Psoas muscle (tissue), 8 donors: ENCODE measurements around the gene ELN. TPM values are rescaled to one million over a fixed set of nuclear protein-coding genes. Genes with fewer than 3 reads are reported as not detected.

Source experiments
- ATAC-seq, 4 donors: fragments of 200-7000 bp; cut with Tn5 transposase; one replicate each; pipeline ENCODE4 v1.9.1; 2020; ENCODE audit warnings: moderate library complexity in 3 of 4, mild to moderate bottlenecking in 2 of 4
- DNase-seq, 2 donors: peaks; one replicate each; pipeline ENCODE4 v3.0.0-alpha.2; 2020
- H3K27ac ChIP-seq: fragments of 200-600 bp; one replicate; pipeline ENCODE4 v1.8.0; 2022
- H3K27me3 ChIP-seq, 3 donors: fragments of 200-600 bp in 1 of 3; one replicate each; pipeline versions ENCODE4 v1.6.1 to v1.8.0; 2013 to 2022; ENCODE audit warnings: low read length in 2 of 3, mild to moderate bottlenecking in 2 of 3, moderate library complexity in 1 of 3; ENCODE audit not compliant: insufficient read depth in 3 of 3
- H3K36me3 ChIP-seq, 2 donors: fragments of 200-600 bp in 1 of 2; one replicate each; pipeline versions ENCODE4 v1.6.1 to v1.8.0; 2013 to 2022; ENCODE audit warnings: low read depth in 1 of 2, mild to moderate bottlenecking in 1 of 2, moderate library complexity in 1 of 2; ENCODE audit not compliant: insufficient read depth in 1 of 2
- H3K4me1 ChIP-seq: fragments of 200-600 bp; one replicate; pipeline ENCODE4 v1.8.0; 2022
- H3K4me3 ChIP-seq: fragments of 200-600 bp; one replicate; pipeline ENCODE4 v1.8.0; 2022; ENCODE audit warnings: mild to moderate bottlenecking
- H3K9me3 ChIP-seq: fragments of 200-600 bp; one replicate; pipeline ENCODE4 v1.8.0; 2022
- WGBS, 3 donors: extraction: QIAGEN DNeasy Blood & Tissue Kit; methylation state at CpG; one replicate each; pipeline versions ENCODE4 v1.1.6 to v1.1.7; 2013; 5-methylcytosine and 5-hydroxymethylcytosine counted together
- intact Hi-C, 2 donors: fragments of 100-400 bp; cut with DNase I; formaldehyde crosslinking; loops; one replicate each; pipeline versions ENCODE4 v1.11.0 to v1.14.2; 2022
- polyA plus RNA-seq, 3 donors: library from polyadenylated mRNA; stranded (reverse); fragments of 200-250 nt; gene quantifications; one replicate each; pipeline ENCODE4 v1.2.3, GENCODE V29; 2013
- total RNA-seq, 4 donors: library from RNA; stranded (reverse); fragmentation: NEBNext Ultra II Directional in 2 of 4; extraction: Animal tissue kit (Norgen Biotek cat#: 25700) in 2 of 4; gene quantifications; one replicate each; pipeline versions ENCODE4 v1.2.1 to v1.2.4, GENCODE V29; 2021 to 2023
- TF ChIP-seq, protein P1 (sequence below): fragments of 200-600 bp; IDR thresholded peaks from one replicate; pipeline ENCODE4 v1.8.0; 2022; ENCODE audit warnings: antibody characterized with exemption
- donor health status: healthy with polysubstance abuse.
- donor health status: DM: no; HTN: no; CAD: no; lungs with moderate emphysema.
- donor health status: Bipolar disorder and iron deficiency.
- donor health status: healthy.
- donor health status: DM: yes; HTN: yes; CAD: no.
- donor health status: DM: no; HTN: no; CAD: no.
- donor health status: DM: no; HTN: no; CAD: no.
- donor health status: DM: yes; HTN: yes; CAD: no.

The ELN gene
- total and polyA plus RNA-seq, 7 donors = 10.6 to 41.1 (median 16.3) TPM

- H3K4me3 ChIP-seq = no peak overlapping the region
- ATAC-seq (no peak), DNase-seq (peak in 1 of 2 donors; percentile 23)
- 92 to 97% (median 93%) methylated on average over 3 of the region's 3 CpGs for WGBS, 3 donors
- intact Hi-C loops = no loop called here
- H3K4me1 ChIP-seq = no peaks in the 10 kb centered on the region
- no peaks in the 10 kb centered on the region for H3K36me3 ChIP-seq
- H3K9me3 ChIP-seq = no peaks in the 10 kb centered on the region
- no peak overlapping the region for H3K27ac ChIP-seq
- H3K27me3 ChIP-seq = peaks cover 0 to 7% (median 0%) of the 10 kb centered on the region in 3 donors
- TF ChIP-seq, protein P1, sequence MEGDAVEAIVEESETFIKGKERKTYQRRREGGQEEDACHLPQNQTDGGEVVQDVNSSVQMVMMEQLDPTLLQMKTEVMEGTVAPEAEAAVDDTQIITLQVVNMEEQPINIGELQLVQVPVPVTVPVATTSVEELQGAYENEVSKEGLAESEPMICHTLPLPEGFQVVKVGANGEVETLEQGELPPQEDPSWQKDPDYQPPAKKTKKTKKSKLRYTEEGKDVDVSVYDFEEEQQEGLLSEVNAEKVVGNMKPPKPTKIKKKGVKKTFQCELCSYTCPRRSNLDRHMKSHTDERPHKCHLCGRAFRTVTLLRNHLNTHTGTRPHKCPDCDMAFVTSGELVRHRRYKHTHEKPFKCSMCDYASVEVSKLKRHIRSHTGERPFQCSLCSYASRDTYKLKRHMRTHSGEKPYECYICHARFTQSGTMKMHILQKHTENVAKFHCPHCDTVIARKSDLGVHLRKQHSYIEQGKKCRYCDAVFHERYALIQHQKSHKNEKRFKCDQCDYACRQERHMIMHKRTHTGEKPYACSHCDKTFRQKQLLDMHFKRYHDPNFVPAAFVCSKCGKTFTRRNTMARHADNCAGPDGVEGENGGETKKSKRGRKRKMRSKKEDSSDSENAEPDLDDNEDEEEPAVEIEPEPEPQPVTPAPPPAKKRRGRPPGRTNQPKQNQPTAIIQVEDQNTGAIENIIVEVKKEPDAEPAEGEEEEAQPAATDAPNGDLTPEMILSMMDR = no peak
Observed at GRCh38 chr7:74053589-74054186, 25.7 kb downstream of the ELN start.

- DNase-seq = peak in 1 of 2 donors; percentile 45
- Histone ChIP-seq H3K36me3 (no peaks in the 10 kb centered on the region), H3K27me3 (peaks cover 0 to 3% (median 0%) of the 10 kb centered on the region in 3 donors), H3K27ac (no peak overlapping the region), H3K4me1 (peaks cover 13% of the 10 kb centered on the region), H3K9me3 (no peaks in the 10 kb centered on the region), H3K4me3 (no peak overlapping the region)
- no peak for ATAC-seq
- TF ChIP-seq, protein P1 = no peak
- intact Hi-C loops = no loop called here
- WGBS, 3 donors = 81 to 91% (median 88%) methylated on average over 26 of the region's 26 CpGs
Observed at GRCh38 chr7:74056096-74056915, 28.3 kb downstream of the ELN start.

GRCh38 chr7:74057216-74057925 is 29.4 kb downstream of the ELN start:
- H3K4me1 ChIP-seq = peaks cover 14% of the 10 kb centered on the region
- no peak overlapping the region for H3K4me3 ChIP-seq
- intact Hi-C loops = no loop called here
- TF ChIP-seq, protein P1 = no peak
- WGBS, 3 donors = 84 to 93% (median 89%) methylated on average over 11 of the region's 11 CpGs
- H3K36me3 ChIP-seq = no peaks in the 10 kb centered on the region
- ATAC-seq (no peak), DNase-seq (peak in 1 of 2 donors; percentile 49)
- peaks cover 0 to 3% (median 0%) of the 10 kb centered on the region in 3 donors for H3K27me3 ChIP-seq
- H3K27ac ChIP-seq = no peak overlapping the region
- H3K9me3 ChIP-seq = no peaks in the 10 kb centered on the region

DNA sequence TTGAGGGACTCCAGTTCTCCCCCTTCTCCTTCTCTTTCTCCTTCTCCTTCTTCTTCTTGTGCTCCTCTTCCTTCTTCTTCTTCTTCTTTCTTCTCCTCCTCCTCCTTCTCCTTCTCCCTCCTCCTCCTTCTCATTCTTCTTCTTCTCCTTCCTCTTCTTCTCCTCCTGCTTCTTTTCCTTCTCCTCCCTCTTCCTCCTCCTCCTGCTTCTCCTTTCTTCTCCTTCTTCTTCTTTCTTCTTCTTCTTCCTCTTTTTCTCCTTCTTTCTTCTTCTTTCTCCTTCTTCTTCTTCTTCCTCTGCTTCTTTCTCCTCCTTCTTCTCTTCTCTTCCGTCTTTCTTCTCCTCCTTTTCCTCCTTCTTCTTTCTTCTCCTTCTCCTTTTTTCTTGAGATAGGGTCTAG is 30.0 kb downstream of the ELN start:
- no peak for DNase-seq
- peaks cover 0 to 3% (median 0%) of the 10 kb centered on the region in 3 donors for H3K27me3 ChIP-seq
- intact Hi-C loops = no loop called here
- no peaks in the 10 kb centered on the region for H3K9me3 ChIP-seq
- TF ChIP-seq, protein P1 = no peak
- H3K4me3 ChIP-seq = no peak overlapping the region
- H3K27ac ChIP-seq = no peak overlapping the region
- WGBS, 3 donors = 84 to 100% (median 97%) methylated on average over 1 of the region's 1 CpG
- H3K4me1 ChIP-seq = peaks cover 19% of the 10 kb centered on the region
- ATAC-seq = no peak
- H3K36me3 ChIP-seq = no peaks in the 10 kb centered on the region
